SK-N-SH (cell line): ENCODE measurements around the gene PLET1. TPM values are rescaled to one million over a fixed set of nuclear protein-coding genes. Genes with fewer than 3 reads are reported as not detected.

Experiments used
- CTCF ChIA-PET: fragments of 300-600, 350-600 bp; formaldehyde crosslinking; extraction: SDS; loops from one replicate; lab custom pipeline; 2021; lab: Yijun Ruan, JAX
- POLR2A ChIA-PET: fragments of 350-600 bp; sonication (Branson Sonifier 250); formaldehyde crosslinking; extraction: SDS; loops from one replicate; lab custom pipeline; 2020; ENCODE audit warnings: antibody characterized with exemption, inconsistent platforms; lab: Yijun Ruan, JAX
- DNase-seq: peaks from one replicate; pipeline ENCODE4 v3.0.0; 2012
- H2AFZ ChIP-seq: fragments of 200-600 bp; sonication (generic); 2 replicates; pipeline ENCODE4 v1.8.1; 2016; ENCODE audit warnings: antibody characterized with exemption, mild to moderate bottlenecking, low read depth
- H3F3A ChIP-seq: fragments of 200-600 bp; sonication (generic); replicated peaks from 2 replicates; pipeline ENCODE3; 2016; ENCODE audit warnings: antibody characterized with exemption, mild to moderate bottlenecking; ENCODE audit not compliant: insufficient read depth
- H3K27ac ChIP-seq, 2 experiments: fragments of 200-500 bp in 1 of 2; fragments of 200-600 bp in 1 of 2; sonication (Bioruptor generic) in 1 of 2; sonication (generic), shearing (Covaris generic) in 1 of 2; 2 replicates each; pipeline versions ENCODE4 v1.5.1 to v1.6.1; 2014 to 2016; ENCODE audit warnings: low read depth in 2 of 2, inconsistent platforms in 1 of 2, low read length in 1 of 2, mild to moderate bottlenecking in 1 of 2, mixed read lengths in 1 of 2
- H3K27me3 ChIP-seq: fragments of 200-600 bp; sonication (generic), shearing (Covaris generic); 2 replicates; pipeline ENCODE4 v1.6.1; 2016; ENCODE audit warnings: mixed run types; ENCODE audit not compliant: insufficient read depth
- H3K36me3 ChIP-seq, 2 experiments: fragments of 200-500 bp in 1 of 2; fragments of 200-600 bp in 1 of 2; sonication (Bioruptor generic) in 1 of 2; sonication (generic) in 1 of 2; replicated peaks in 1 of 2; 2 replicates each; pipeline versions ENCODE3 to v1.5.1; 2014 to 2016; ENCODE audit warnings: low read length in 1 of 2, mild to moderate bottlenecking in 1 of 2; ENCODE audit not compliant: insufficient read depth in 2 of 2, control insufficient read depth in 1 of 2
- H3K4me1 ChIP-seq, 2 experiments: fragments of 200-500 bp in 1 of 2; fragments of 200-600 bp in 1 of 2; sonication (Bioruptor generic) in 1 of 2; sonication (generic), shearing (Covaris generic) in 1 of 2; 2 replicates each; pipeline versions ENCODE4 v1.5.1 to v1.6.1; 2014 to 2016; ENCODE audit warnings: low read depth in 1 of 2, low read length in 1 of 2, mixed run types in 1 of 2; ENCODE audit not compliant: insufficient read depth in 2 of 2, control insufficient read depth in 1 of 2
- H3K4me2 ChIP-seq: fragments of 200-600 bp; sonication (generic), shearing (Covaris generic); 2 replicates; pipeline ENCODE4 v1.6.1; 2017; ENCODE audit warnings: mixed run types
- H3K4me3 ChIP-seq, 2 experiments: fragments of 200-500 bp in 1 of 2; fragments of 200-600 bp in 1 of 2; sonication (Bioruptor generic) in 1 of 2; sonication (generic), shearing (Covaris generic) in 1 of 2; 2 replicates each; pipeline versions ENCODE4 v1.5.1 to v1.8.1; 2014 to 2016; ENCODE audit warnings: low read depth in 2 of 2, inconsistent platforms in 1 of 2, low read length in 1 of 2, mild to moderate bottlenecking in 1 of 2, mixed read lengths in 1 of 2, moderate library complexity in 1 of 2
- H3K79me2 ChIP-seq: fragments of 200-600 bp; sonication (generic); 2 replicates; pipeline ENCODE4 v1.8.1; 2017; ENCODE audit warnings: mild to moderate bottlenecking; ENCODE audit not compliant: insufficient read depth
- H3K9ac ChIP-seq: fragments of 200-600 bp; sonication (generic); 2 replicates; pipeline ENCODE4 v1.6.1; 2017; ENCODE audit warnings: mixed run types
- H3K9me2 ChIP-seq: fragments of 200-600 bp; sonication (generic); 2 replicates; pipeline ENCODE4 v1.6.1; 2017; ENCODE audit warnings: mixed run types
- H3K9me3 ChIP-seq: fragments of 200-600 bp; sonication (generic); 2 replicates; pipeline ENCODE4 v1.6.1; 2017; ENCODE audit warnings: mixed run types, mild to moderate bottlenecking, moderate library complexity
- H4K20me1 ChIP-seq: fragments of 200-600 bp; sonication (generic); 2 replicates; pipeline ENCODE4 v1.6.1; 2017; ENCODE audit warnings: mild to moderate bottlenecking, mixed run types; ENCODE audit not compliant: insufficient read depth
- EP300 ChIP-seq, 2 experiments: IDR thresholded peaks; 2 replicates each; pipeline versions ENCODE4 v1.4.0 to v1.6.1; 2012; ENCODE audit warnings: borderline replicate concordance in 1 of 2, low read depth in 1 of 2, low read length in 1 of 2
- EZH2phosphoT487 ChIP-seq: fragments of 200-600 bp; sonication (generic); IDR thresholded peaks from 2 replicates; pipeline ENCODE4 v1.6.1; 2017; ENCODE audit warnings: low read depth, mixed run types, mild to moderate bottlenecking, antibody characterized with exemption, moderate library complexity, borderline replicate concordance
- FOSL2 ChIP-seq: IDR thresholded peaks from 2 replicates; pipeline ENCODE4 v1.4.0; 2012; ENCODE audit warnings: low read depth, mild to moderate bottlenecking, moderate library complexity, borderline replicate concordance
- FOXJ3 ChIP-seq: sonication (generic); formaldehyde crosslinking; IDR thresholded peaks from 2 replicates; pipeline ENCODE4 v1.5.1; 2020; ENCODE audit warnings: mild to moderate bottlenecking, missing genetic modification reagents
- MEF2A ChIP-seq: IDR thresholded peaks from 2 replicates; pipeline ENCODE4 v1.4.0; 2012; ENCODE audit warnings: low read depth, borderline replicate concordance
- PBX3 ChIP-seq: IDR thresholded peaks from 2 replicates; pipeline ENCODE4; 2012
- RCOR1 ChIP-seq: fragments of 150-350 bp; IDR thresholded peaks from 2 replicates; pipeline ENCODE4 v1.6.1; 2017; ENCODE audit warnings: antibody characterized with exemption, low read length
- RFX5 ChIP-seq: IDR thresholded peaks from 2 replicates; pipeline ENCODE4 v1.6.1; 2012; ENCODE audit warnings: mild to moderate bottlenecking, improper control_type of control experiment, low read length
- TAF1 ChIP-seq: IDR thresholded peaks from 2 replicates; pipeline ENCODE4 v1.6.1; 2012; ENCODE audit warnings: low read depth, mild to moderate bottlenecking, low read length, moderate library complexity, borderline replicate concordance
- TCF12 ChIP-seq: IDR thresholded peaks from 2 replicates; pipeline ENCODE4 v1.4.0; 2012
- YY1 ChIP-seq: IDR thresholded peaks from 2 replicates; pipeline ENCODE4 v1.4.0; 2012; ENCODE audit warnings: low read depth, mild to moderate bottlenecking
- WGBS: methylation state at CpG from one replicate; pipeline ENCODE4 v1.1.6; 2017; ENCODE audit warnings: low lambda C conversion rate; 5-methylcytosine and 5-hydroxymethylcytosine counted together
- polyA plus RNA-seq, 3 experiments: library from polyadenylated mRNA; depleted of rRNA; stranded (reverse); fragments of >200 nt; gene quantifications; 2 replicates each; pipeline ENCODE4 v1.2.3, GENCODE V29; 2012
- TF ChIP-seq, protein P1 (sequence below): fragments of 150-350 bp; IDR thresholded peaks from 2 replicates; pipeline ENCODE4 v1.6.1; 2016; ENCODE audit warnings: mild to moderate bottlenecking, low read depth, low read length

PLET1 gene
- polyA plus RNA-seq (2012; rRNA removed): not detected in 2 replicates
- polyA plus RNA-seq (2012; cell fraction: cytosol; rRNA removed): not detected in 2 replicates
- polyA plus RNA-seq (2012; cell fraction: nucleus; rRNA removed): not detected in 2 replicates

GRCh38 chr11:112260490-112260889 lies at the start of gene PLET1:
Gene PLET1 (minus strand): TSS chr11:112260860. CDS start chr11:112260589, 271 bp downstream.
- Histone ChIP-seq H3K4me2 (no peak within 1 kb of the TSS), H3K9me2 (no peaks in the 10 kb centered on the region), H3K9ac (no peak within 1 kb of the TSS), H3K4me3 (no peak within 1 kb of the TSS; a peak in 1 of 4 replicates), H3K4me1 (peaks cover 0 to 10% of the 10 kb centered on the region in 2 experiments; a peak in 2 of 4 replicates), H3K27me3 (no peaks in the 10 kb centered on the region), H4K20me1 (no peaks in the 10 kb centered on the region), H3K36me3 (no peaks in the 10 kb centered on the region), H2AFZ (no peak within 1 kb of the TSS), H3K27ac (no peak within 1 kb of the TSS), H3K79me2 (no peaks in the 10 kb centered on the region), H3F3A (no peaks in the 10 kb centered on the region), H3K9me3 (no peaks in the 10 kb centered on the region)
- POLR2A ChIA-PET: no interaction called here
- WGBS: 91% methylated on average over 2 of the region's 2 CpGs
- TF ChIP-seq FOSL2 (no peak), PBX3 (no peak)
- CTCF ChIA-PET: interaction anchor here (1.6 to 29.6 kb wide), 2 partner anchors 20 to 39 kb away, joined by 4 to 620 read pairs; partner anchors contain the start of gene PTS
- DNase-seq: no peak

- no peak overlapping the region for H2AFZ ChIP-seq
- no peaks in the 10 kb centered on the region for H3F3A ChIP-seq
- no peak for DNase-seq
- no peak overlapping the region for H3K27ac ChIP-seq
- H3K4me3 ChIP-seq: no peak overlapping the region
- no peaks in the 10 kb centered on the region for H3K36me3 ChIP-seq
- no peaks in the 10 kb centered on the region for H3K27me3 ChIP-seq
- H3K4me1 ChIP-seq: no peaks in the 10 kb centered on the region; a peak in 2 of 4 replicates
- WGBS: 19% methylated on average over 2 of the region's 2 CpGs
- H3K9me3 ChIP-seq: peaks cover 9% of the 10 kb centered on the region; the same call in 1 of the 2 replicates
- no peak overlapping the region for H3K9ac ChIP-seq
- no peaks in the 10 kb centered on the region for H4K20me1 ChIP-seq
- POLR2A ChIA-PET: no interaction called here
- no peaks in the 10 kb centered on the region for H3K79me2 ChIP-seq
- no peaks in the 10 kb centered on the region for H3K9me2 ChIP-seq
- TF ChIP-seq FOXJ3 (CRISPR knock-in tag) (no peak), RFX5 (no peak), YY1 (no peak), FOSL2 (no peak), RCOR1 (no peak), TCF12 (no peak), EP300 (IDR thresholded peaks at IDR 0.05; ENCODE audit: borderline replicate concordance in 1 of 2, low read depth in 1 of 2, low read length in 1 of 2) (no peak), EZH2phosphoT487 (no peak), TAF1 (no peak), MEF2A (no peak)
- TF ChIP-seq, protein P1, sequence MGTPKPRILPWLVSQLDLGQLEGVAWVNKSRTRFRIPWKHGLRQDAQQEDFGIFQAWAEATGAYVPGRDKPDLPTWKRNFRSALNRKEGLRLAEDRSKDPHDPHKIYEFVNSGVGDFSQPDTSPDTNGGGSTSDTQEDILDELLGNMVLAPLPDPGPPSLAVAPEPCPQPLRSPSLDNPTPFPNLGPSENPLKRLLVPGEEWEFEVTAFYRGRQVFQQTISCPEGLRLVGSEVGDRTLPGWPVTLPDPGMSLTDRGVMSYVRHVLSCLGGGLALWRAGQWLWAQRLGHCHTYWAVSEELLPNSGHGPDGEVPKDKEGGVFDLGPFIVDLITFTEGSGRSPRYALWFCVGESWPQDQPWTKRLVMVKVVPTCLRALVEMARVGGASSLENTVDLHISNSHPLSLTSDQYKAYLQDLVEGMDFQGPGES: no peak
- no peak overlapping the region for H3K4me2 ChIP-seq
- CTCF ChIA-PET: interaction anchor here (0.8 kb wide), 1 partner anchor 979 kb away, joined by 4 read pairs; no protein-coding TSS in a partner anchor
These were observed 49.8 kb upstream of the PLET1 start for GRCh38 chr11:112310419-112310818.
